ENCODE measurements around the gene CCR6.
"Not testable (repeated sequence)": the region's sequence is repeated elsewhere in the genome, so short reads cannot be mapped to it uniquely, and the experiment has no call there.

DNA sequence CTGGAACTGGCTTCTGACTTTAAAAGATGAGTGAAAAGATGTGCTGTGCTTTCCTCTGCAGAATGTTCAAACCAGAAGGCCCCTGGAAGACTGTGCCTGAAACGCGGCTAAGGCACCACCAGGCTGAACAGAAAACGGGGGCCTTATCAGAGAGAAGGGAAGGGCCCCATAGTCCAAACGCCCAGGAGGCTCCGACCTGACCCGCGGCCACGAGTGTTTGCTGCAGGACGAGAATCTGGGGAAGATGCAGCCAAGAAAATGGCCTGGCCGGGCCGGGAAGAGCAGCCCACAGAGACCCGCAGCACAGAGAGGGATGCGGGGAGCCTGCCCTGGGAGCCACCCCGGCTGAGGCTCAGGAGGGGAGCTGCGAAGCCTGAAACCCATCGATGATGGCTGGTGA is 45.4 kb downstream of the CCR6 start:
- not testable (repeated sequence) for TF ChIP-seq CTCF (conservative IDR thresholded peaks at IDR 0.05 in 1 of 2, IDR thresholded peaks at IDR 0.05 in 1 of 2; ENCODE audit: low read depth in 1 of 2, low read length in 2 of 2); EZH2 (IDR thresholded peaks at IDR 0.05; ENCODE audit: low read length, missing control alignments)
